A549 (cell line): ENCODE results near the gene TRIM54.

Experiments used
- CTCF ChIP-seq: fragments of >200 bp; sonication (Bioruptor Twin); formaldehyde crosslinking; IDR thresholded peaks from 3 replicates; pipeline ENCODE4 v1.5.1; 2016
- E2F6 ChIP-seq: IDR thresholded peaks from 2 replicates; pipeline ENCODE4 v1.6.1; 2012; ENCODE audit warnings: low read depth, borderline replicate concordance
- EP300 ChIP-seq, 2 experiments: fragments of >200 bp; sonication (Bioruptor Twin); formaldehyde crosslinking; IDR thresholded peaks; 2 replicates in 1 of 2; 3 replicates in 1 of 2; pipeline ENCODE4 v1.6.1; 2016 to 2017
- ZNF302 ChIP-seq: fragments of 250-450 bp; sonication (Bioruptor Pico); IDR thresholded peaks from 2 replicates; pipeline ENCODE4 v1.9.0; 2021; ENCODE audit warnings: inconsistent platforms, mild to moderate bottlenecking, moderate library complexity

GRCh38 chr2:27313882-27314645 lies 31.8 kb downstream of the TRIM54 start:
- TF ChIP-seq CTCF = no peak
- no peak for TF ChIP-seq ZNF302 (CRISPR knock-in tag)
- no peak for TF ChIP-seq E2F6
- no peak for TF ChIP-seq EP300 (IDR thresholded peaks at IDR 0.05)
